GM12801 (cell line): ENCODE results near the gene GAS7.

Source experiments
- TF ChIP-seq, protein P1 (sequence below): IDR thresholded peaks from one replicate; pipeline ENCODE4 v1.5.1; 2011; ENCODE audit warnings: control low read depth; ENCODE audit not compliant: insufficient read length; ENCODE audit errors: extremely low read depth

GAS7 gene

GRCh38 chr17:10177913-10178505 is 20.4 kb downstream of the GAS7 start:
- TF ChIP-seq, protein P1, sequence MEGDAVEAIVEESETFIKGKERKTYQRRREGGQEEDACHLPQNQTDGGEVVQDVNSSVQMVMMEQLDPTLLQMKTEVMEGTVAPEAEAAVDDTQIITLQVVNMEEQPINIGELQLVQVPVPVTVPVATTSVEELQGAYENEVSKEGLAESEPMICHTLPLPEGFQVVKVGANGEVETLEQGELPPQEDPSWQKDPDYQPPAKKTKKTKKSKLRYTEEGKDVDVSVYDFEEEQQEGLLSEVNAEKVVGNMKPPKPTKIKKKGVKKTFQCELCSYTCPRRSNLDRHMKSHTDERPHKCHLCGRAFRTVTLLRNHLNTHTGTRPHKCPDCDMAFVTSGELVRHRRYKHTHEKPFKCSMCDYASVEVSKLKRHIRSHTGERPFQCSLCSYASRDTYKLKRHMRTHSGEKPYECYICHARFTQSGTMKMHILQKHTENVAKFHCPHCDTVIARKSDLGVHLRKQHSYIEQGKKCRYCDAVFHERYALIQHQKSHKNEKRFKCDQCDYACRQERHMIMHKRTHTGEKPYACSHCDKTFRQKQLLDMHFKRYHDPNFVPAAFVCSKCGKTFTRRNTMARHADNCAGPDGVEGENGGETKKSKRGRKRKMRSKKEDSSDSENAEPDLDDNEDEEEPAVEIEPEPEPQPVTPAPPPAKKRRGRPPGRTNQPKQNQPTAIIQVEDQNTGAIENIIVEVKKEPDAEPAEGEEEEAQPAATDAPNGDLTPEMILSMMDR: no peak

DNA sequence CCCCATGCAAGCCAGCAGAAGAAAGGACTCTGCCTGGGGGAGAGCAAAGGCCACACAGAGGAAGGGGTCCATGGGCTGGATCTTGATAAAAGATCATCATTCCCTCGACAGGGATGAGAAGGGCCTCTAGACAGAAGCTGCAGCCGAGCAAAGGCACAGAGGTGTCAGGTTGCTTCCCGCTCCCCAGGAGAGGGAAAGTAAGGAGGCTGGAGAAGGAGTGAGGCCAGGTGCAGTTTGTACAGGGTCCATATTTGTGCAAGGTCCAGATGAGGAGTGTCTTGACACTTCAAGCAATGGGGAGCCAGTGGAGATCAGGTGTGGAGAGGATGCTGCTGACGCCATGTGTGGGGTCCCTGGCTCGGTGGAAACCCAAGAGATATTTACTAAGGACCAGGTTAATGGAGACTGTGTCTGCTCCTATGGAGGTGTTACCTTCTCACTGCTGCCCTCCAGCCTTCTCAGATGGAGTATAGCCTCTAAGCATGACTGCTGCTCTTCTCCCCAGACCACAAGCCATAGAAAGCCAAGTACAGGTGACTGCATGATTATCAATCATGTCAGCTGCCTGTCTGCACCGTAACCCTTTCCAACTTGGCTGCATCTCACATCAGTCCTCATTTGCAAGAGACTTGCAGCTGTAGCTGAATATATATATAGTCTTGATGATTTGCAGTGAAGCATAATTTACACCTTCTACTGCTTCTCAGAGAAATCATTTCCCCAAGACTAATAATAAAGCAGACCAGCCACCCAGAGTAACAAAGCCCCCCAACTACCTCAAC is 21.1 kb downstream of the GAS7 start:
- TF ChIP-seq, protein P1: no peak

DNA sequence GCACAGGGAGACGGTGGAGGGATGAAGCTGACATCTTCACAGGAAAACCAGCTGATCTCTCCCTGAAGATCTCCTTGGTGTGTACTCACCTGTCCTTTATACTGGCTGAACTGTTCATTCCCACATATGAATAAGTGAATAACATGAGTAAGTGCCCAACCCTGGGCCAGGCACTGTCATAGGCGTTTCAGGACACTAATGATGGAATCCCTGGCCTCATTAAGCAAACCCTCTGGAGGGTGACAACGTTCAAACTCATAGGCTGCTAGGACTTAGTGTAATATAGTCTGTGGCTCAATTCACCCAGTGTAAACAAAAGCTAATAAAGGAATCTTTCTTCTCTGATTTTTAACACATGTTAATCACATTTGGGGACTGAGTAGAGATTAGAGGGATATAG is 24.5 kb downstream of the GAS7 start:
- TF ChIP-seq, protein P1: no peak

DNA sequence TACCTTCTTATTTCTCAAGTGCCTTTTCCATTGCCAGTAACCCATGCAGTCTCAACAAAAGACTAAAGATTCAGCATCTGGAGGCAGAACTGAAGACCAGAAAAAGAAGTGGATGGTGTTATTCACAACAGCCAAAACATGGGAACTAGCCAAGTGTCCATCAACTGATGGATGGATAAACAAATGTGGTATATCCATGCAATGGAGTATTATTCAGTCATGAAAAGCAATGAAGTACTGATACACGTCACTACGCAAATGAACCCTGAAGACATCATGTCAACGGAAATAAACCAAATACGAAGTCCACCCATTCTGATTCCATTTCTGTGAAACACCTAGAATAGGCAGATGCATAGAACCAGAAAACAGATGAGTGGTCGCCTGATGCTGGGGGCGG is 25.6 kb downstream of the GAS7 start:
- TF ChIP-seq, protein P1: no peak

DNA sequence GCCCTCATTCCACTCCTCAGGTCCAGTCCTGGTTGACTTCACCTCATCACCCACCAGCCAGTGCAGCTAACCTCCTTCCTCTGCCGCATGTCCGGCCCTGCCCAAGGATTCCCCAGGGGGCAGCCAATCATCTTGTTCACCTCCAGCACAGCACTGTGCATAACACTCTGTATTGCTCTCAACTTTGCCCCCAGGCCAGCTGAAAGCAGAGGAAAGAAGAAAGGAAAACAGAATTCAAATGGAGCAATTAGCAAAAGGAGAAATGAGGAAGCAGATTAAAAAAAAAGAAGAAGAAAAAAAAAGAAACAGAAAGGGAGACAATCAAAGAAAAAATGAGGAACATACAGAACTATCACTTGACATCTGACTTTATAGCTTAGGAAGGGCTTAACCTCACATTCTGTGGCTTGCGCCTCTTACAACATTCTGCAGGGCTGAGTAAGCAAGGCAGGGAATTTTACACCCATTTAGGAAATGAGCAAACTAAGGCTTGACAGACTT is 26.1 kb downstream of the GAS7 start:
- TF ChIP-seq, protein P1: no peak

DNA sequence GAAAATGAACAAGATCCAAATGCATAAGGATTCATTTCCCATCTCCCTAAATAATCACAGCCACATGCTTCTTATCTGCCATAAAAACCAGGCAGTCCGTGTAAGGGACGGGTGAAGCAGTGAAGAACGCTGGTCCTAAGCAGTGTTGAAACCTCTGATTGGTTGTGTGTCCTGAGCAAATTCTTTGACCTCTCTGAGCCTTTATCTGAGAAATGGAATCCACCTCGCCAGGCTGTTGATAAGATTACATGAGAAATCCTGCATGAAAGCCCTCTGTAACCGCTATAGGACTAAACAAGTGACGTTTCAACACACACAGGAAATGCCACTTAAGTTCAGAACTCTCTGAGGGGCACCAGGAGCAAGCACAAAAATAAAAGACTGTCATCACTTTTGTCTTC is 26.8 kb downstream of the GAS7 start:
- TF ChIP-seq, protein P1: no peak

GRCh38 chr17:10171122-10171571 is 27.3 kb downstream of the GAS7 start:
- TF ChIP-seq, protein P1: no peak
